SK-N-SH treated with all-trans-retinoic acid at 6 μM for 48 hours (cell line): ENCODE results near the gene CSK.

ENCODE experiments used
- ATAC-seq: fragments of 200-7000 bp; cut with Tn5 transposase; 3 replicates; pipeline ENCODE4 v1.9.1; 2020; ENCODE audit warnings: mild to moderate bottlenecking, moderate library complexity
- ARNTL ChIP-seq: fragments of 450-650 bp; formaldehyde crosslinking; IDR thresholded peaks from 2 replicates; pipeline ENCODE4 v1.5.0; 2020; ENCODE audit warnings: low read depth, mild to moderate bottlenecking, moderate library complexity, borderline replicate concordance
- BACH2 ChIP-seq: fragments of 250-450 bp; sonication (Bioruptor Pico); IDR thresholded peaks from 2 replicates; pipeline ENCODE4 v1.9.0; 2021; ENCODE audit warnings: mild to moderate bottlenecking, borderline replicate concordance
- CSDC2 ChIP-seq: fragments of 250-450 bp; sonication (Bioruptor Pico); IDR thresholded peaks from 2 replicates; pipeline ENCODE4 v1.5.0; 2020; ENCODE audit warnings: mild to moderate bottlenecking, moderate library complexity
- ESRRG ChIP-seq: fragments of 250-450 bp; sonication (Bioruptor Pico); IDR thresholded peaks from 2 replicates; pipeline ENCODE4 v1.6.1; 2021; ENCODE audit warnings: mild to moderate bottlenecking
- GLIS3 ChIP-seq: fragments of 250-450 bp; sonication (Bioruptor Pico); IDR thresholded peaks from 2 replicates; pipeline ENCODE4 v1.5.0; 2020; ENCODE audit warnings: mild to moderate bottlenecking, moderate library complexity
- ISL1 ChIP-seq: fragments of 250-450 bp; sonication (Bioruptor Pico); IDR thresholded peaks from 2 replicates; pipeline ENCODE4 v2.1.2; 2022; ENCODE audit warnings: mild to moderate bottlenecking, moderate library complexity
- OSR1 ChIP-seq: fragments of 250-450 bp; sonication (Bioruptor Pico); IDR thresholded peaks from 2 replicates; pipeline ENCODE4 v1.8.0; 2022; ENCODE audit warnings: moderate library complexity, mild to moderate bottlenecking, inconsistent platforms
- PATZ1 ChIP-seq: fragments of 250-450 bp; sonication (Bioruptor Pico); IDR thresholded peaks from 2 replicates; pipeline ENCODE4 v1.8.0; 2020; ENCODE audit warnings: mild to moderate bottlenecking, moderate library complexity, borderline replicate concordance
- PPARA ChIP-seq: fragments of 250-450 bp; sonication (Bioruptor Pico); IDR thresholded peaks from 2 replicates; pipeline ENCODE4 v1.5.0; 2020; ENCODE audit warnings: mild to moderate bottlenecking, borderline replicate concordance
- RARB ChIP-seq: fragments of 250-450 bp; sonication (Bioruptor Pico); IDR thresholded peaks from 2 replicates; pipeline ENCODE4 v1.8.0; 2021; ENCODE audit warnings: mild to moderate bottlenecking, moderate library complexity
- SNAI2 ChIP-seq: fragments of 250-450 bp; sonication (Bioruptor Pico); IDR thresholded peaks from 2 replicates; pipeline ENCODE4 v1.5.0; 2020; ENCODE audit warnings: mild to moderate bottlenecking, moderate library complexity
- TOX ChIP-seq: fragments of 250-450 bp; sonication (Bioruptor Pico); IDR thresholded peaks from 2 replicates; pipeline ENCODE4 v1.8.0; 2021; ENCODE audit warnings: mild to moderate bottlenecking, moderate library complexity, borderline replicate concordance
- ZFP3 ChIP-seq: fragments of 250-450 bp; sonication (Bioruptor Pico); IDR thresholded peaks from 2 replicates; pipeline ENCODE4 v1.5.0; 2020; ENCODE audit warnings: mild to moderate bottlenecking, moderate library complexity
- ZFP30 ChIP-seq: fragments of 450-650 bp; formaldehyde crosslinking; IDR thresholded peaks from 2 replicates; pipeline ENCODE4 v1.5.0; 2022; ENCODE audit warnings: mild to moderate bottlenecking, moderate library complexity
- ZNF565 ChIP-seq: fragments of 450-650 bp; formaldehyde crosslinking; conservative IDR thresholded peaks from 2 replicates; pipeline ENCODE4 v1.5.0; 2020; ENCODE audit warnings: low read depth, mild to moderate bottlenecking, moderate library complexity
- ZNF70 ChIP-seq: fragments of 450-650 bp; formaldehyde crosslinking; IDR thresholded peaks from 2 replicates; pipeline ENCODE4 v1.5.0; 2020; ENCODE audit warnings: mild to moderate bottlenecking, moderate library complexity
- ZNF8 ChIP-seq: fragments of 450-650 bp; formaldehyde crosslinking; IDR thresholded peaks from 2 replicates; pipeline ENCODE4 v1.5.0; 2020; ENCODE audit warnings: mild to moderate bottlenecking, moderate library complexity
- TF ChIP-seq, protein P1 (sequence below): fragments of 250-450 bp; sonication (Bioruptor Pico); IDR thresholded peaks from 2 replicates; pipeline ENCODE4 v1.5.0; 2020; ENCODE audit warnings: mild to moderate bottlenecking, moderate library complexity
- TF ChIP-seq, protein P2 (sequence below): fragments of 250-450 bp; sonication (Bioruptor Pico); IDR thresholded peaks from 2 replicates; pipeline ENCODE4 v1.8.0; 2021; ENCODE audit warnings: low read depth, mild to moderate bottlenecking, moderate library complexity, borderline replicate concordance
- TF ChIP-seq, protein P3 (sequence below): fragments of 250-450 bp; sonication (Bioruptor Pico); IDR thresholded peaks from 2 replicates; pipeline ENCODE4 v1.5.1; 2021; ENCODE audit warnings: mild to moderate bottlenecking, moderate library complexity

The CSK gene

GRCh38 chr15:74768771-74769342 is 13.0 kb upstream of the CSK start:
- TF ChIP-seq BACH2 (CRISPR knock-in tag), result no peak
- no peak for TF ChIP-seq TOX (CRISPR knock-in tag)
- no peak for TF ChIP-seq SNAI2
- TF ChIP-seq CSDC2, result no peak
- TF ChIP-seq, protein P1, sequence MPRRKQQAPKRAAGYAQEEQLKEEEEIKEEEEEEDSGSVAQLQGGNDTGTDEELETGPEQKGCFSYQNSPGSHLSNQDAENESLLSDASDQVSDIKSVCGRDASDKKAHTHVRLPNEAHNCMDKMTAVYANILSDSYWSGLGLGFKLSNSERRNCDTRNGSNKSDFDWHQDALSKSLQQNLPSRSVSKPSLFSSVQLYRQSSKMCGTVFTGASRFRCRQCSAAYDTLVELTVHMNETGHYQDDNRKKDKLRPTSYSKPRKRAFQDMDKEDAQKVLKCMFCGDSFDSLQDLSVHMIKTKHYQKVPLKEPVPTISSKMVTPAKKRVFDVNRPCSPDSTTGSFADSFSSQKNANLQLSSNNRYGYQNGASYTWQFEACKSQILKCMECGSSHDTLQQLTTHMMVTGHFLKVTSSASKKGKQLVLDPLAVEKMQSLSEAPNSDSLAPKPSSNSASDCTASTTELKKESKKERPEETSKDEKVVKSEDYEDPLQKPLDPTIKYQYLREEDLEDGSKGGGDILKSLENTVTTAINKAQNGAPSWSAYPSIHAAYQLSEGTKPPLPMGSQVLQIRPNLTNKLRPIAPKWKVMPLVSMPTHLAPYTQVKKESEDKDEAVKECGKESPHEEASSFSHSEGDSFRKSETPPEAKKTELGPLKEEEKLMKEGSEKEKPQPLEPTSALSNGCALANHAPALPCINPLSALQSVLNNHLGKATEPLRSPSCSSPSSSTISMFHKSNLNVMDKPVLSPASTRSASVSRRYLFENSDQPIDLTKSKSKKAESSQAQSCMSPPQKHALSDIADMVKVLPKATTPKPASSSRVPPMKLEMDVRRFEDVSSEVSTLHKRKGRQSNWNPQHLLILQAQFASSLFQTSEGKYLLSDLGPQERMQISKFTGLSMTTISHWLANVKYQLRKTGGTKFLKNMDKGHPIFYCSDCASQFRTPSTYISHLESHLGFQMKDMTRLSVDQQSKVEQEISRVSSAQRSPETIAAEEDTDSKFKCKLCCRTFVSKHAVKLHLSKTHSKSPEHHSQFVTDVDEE, result no peak
- TF ChIP-seq, protein P2, sequence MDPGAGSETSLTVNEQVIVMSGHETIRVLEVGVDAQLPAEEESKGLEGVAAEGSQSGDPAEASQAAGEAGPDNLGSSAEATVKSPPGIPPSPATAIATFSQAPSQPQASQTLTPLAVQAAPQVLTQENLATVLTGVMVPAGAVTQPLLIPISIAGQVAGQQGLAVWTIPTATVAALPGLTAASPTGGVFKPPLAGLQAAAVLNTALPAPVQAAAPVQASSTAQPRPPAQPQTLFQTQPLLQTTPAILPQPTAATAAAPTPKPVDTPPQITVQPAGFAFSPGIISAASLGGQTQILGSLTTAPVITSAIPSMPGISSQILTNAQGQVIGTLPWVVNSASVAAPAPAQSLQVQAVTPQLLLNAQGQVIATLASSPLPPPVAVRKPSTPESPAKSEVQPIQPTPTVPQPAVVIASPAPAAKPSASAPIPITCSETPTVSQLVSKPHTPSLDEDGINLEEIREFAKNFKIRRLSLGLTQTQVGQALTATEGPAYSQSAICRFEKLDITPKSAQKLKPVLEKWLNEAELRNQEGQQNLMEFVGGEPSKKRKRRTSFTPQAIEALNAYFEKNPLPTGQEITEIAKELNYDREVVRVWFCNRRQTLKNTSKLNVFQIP (CRISPR knock-in tag), result no peak
- TF ChIP-seq ISL1 (CRISPR knock-in tag), result no peak
- no peak for TF ChIP-seq ZFP30 (CRISPR knock-in tag)
- TF ChIP-seq RARB (CRISPR knock-in tag), result no peak
- peak; percentile 66 for ATAC-seq

DNA sequence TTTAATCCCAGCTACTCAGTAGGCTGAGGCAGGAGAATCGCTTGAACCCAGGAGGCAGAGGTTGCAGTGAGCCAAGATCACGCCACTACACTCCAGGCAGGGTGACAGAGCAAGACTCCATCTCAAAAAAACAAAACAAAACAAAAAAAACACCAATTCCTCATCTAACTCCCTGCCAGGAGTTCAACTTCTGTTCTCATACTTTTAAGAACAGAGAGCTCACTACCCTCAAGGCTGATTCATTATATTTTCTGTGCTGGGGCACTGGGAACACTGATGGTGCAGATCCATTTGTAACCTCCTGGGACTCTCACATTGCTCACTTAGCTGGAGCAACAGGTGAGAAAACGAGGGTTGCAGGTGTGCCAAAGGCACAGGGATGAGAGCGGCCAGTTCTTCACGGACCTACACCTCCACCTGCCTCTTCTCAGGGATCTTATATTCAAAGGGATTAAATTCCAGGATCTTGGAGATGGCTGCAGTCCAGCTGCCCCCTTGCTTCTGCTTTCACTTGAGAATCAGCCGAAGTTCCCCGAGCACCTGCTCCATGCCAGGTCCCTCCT is 12.3 kb upstream of the CSK start:
- ATAC-seq, result no peak
- TF ChIP-seq RARB (CRISPR knock-in tag), result no peak

DNA sequence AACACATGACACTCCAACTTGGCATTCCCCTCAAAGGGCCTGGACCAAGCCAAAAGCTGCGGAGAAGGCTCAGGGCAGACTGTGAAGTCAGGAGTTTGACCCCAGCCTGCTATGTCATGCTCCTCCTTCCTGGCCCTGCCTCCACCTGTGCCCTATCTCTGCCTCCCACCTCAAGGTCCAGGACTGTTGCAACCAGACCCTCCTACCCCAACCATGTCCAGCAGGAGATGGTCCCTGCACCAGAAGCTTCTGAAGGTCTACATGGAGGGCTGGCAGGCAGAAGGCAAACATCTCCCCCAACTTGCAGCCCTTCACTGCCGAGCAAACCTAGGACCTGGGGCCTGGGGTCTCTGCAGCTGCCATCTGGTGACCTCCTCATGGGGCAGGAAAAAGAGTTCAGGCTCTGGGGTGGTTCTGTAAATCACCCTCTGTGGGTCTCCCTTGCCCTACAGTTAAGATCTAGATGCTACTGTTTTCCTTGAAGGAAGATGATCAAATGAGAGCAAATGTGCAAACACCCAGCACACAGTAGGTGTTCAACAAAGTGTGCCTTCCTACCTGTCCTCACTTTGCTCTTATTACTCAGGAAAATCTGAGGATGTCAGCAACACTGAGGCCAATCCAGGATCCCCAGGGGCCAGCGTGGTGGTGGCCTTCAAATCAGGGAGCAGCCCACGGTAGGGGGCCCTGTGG is 11.5 kb upstream of the CSK start:
- TF ChIP-seq PPARA (no peak), SNAI2 (no peak), ZNF565 (CRISPR knock-in tag) (no peak), ZNF70 (CRISPR knock-in tag) (no peak), GLIS3 (CRISPR knock-in tag) (no peak), CSDC2 (no peak), PATZ1 (no peak), ARNTL (CRISPR knock-in tag) (no peak), OSR1 (CRISPR knock-in tag) (no peak), ZNF8 (CRISPR knock-in tag) (no peak), BACH2 (CRISPR knock-in tag) (no peak), ESRRG (CRISPR knock-in tag) (no peak), ZFP3 (no peak), RARB (CRISPR knock-in tag) (no peak)
- TF ChIP-seq, protein P3, sequence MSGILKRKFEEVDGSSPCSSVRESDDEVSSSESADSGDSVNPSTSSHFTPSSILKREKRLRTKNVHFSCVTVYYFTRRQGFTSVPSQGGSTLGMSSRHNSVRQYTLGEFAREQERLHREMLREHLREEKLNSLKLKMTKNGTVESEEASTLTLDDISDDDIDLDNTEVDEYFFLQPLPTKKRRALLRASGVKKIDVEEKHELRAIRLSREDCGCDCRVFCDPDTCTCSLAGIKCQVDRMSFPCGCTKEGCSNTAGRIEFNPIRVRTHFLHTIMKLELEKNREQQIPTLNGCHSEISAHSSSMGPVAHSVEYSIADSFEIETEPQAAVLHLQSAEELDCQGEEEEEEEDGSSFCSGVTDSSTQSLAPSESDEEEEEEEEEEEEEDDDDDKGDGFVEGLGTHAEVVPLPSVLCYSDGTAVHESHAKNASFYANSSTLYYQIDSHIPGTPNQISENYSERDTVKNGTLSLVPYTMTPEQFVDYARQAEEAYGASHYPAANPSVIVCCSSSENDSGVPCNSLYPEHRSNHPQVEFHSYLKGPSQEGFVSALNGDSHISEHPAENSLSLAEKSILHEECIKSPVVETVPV, result no peak
- TF ChIP-seq, protein P2 (CRISPR knock-in tag), result no peak
- no peak for ATAC-seq
